ENCODE measurements around the gene ECSIT.
"Not testable (repeated sequence)": the region's sequence is repeated elsewhere in the genome, so short reads cannot be mapped to it uniquely, and the experiment has no call there.

ECSIT gene

DNA sequence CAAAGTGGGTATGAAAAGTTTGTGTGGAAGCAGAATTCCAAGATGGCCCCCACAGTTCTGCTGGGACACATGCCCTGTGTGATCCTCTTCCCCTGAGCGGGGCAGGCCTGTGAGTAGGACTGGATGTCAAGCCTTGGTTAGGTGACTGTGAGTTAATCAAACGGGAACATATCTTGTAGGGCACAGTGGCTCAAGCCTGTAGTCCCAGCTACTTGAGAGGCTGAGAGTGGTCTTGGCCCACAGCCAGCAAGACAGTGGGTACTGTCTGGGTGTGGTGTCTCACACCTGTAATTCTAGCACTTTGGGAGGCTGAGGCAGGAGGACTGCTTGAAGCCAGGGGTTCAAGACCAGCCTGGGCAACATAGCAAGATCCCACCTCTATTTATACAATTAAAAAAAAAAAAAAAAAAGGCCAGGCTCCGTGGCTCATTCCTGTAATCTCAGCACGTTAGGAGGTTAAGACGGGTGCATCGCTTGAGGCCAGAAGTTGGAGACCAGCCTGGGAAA lies 29.7 kb downstream of the ECSIT start:
- DNase-seq = no peak

DNA sequence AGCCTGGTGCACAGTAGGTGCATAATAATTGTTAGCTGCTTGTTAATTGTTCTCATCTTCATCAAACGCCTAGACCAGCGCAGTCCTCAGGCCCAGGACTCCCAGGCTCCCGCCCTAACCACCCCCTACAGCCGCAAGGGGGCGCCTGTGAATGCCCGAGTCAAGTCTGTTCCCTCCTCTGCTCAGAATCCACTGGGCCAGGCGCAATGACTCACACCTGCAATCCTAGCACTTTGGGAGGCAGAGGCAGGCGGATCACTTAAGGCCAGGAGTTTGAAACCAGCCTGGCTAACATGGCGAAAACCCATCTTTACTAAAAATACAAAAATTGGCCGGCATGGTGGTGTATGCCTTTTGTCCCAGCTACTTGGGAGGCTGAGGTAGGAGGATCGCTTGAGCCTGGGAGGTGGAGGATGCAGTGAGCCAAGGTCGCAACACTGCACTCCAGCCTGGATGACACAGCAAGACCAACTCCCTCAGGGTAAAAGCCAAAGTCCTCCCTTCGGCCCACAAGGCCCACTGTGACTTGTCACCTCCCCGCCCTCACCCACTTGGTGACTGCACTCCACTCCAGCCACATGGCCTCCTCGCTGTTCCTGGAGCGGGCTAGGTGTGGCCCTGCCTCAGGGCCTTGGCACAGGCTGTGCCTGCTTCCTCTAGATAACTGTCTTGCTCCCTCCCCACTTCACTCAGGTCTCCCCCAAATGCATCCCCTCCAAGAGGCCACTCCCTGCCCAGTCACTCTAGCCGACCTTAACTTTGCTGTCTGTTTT lies 32.4 kb downstream of the ECSIT start:
- DNase-seq = peak; percentile 80

- no peak for DNase-seq
Observed at GRCh38 chr19:11495885-11496284, 33.0 kb downstream of the ECSIT start.

DNA sequence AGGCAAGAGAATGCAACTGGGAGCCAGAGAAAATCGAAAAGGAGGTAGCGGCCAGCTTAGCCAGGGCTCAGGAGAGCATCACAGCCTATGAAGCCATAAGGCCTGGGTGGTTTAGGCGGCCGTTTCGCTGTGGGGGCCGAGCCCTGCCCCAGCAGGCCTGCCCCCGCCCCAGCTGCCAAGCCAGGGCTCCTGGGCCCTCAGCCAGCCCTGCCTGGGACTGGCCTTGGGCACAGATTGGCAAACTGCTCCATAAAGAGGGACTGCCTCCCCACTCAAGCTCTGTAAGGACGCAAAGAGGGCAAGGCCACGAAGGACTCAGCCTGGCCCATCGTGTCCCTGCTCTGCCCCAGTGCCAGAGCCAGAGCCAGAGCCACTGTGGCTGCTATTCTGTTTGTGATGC lies 33.5 kb downstream of the ECSIT start:
- DNase-seq = no peak

- DNase-seq = no peak
Observed at GRCh38 chr19:11494634-11495285, 34.2 kb downstream of the ECSIT start.

DNA sequence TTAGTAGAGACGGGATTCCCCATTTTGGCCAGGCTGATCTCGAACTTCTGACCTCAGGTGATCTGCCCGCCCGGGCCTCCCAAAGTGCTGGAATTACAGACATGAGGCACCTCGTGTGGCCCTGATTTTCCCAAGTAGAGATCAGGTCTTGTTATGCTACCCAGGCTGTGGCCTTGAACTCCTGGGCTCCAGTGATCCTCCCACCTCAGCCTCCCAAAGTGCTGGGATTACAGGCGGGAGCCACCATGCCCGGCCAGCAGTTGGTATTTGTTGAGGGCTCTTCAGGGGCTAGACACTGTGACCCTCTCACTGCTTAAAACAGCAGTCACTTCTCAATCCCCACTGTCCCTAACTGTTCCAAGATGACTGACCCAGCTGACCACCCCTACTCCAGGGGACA lies 39.6 kb downstream of the ECSIT start:
- DNase-seq = no peak

GRCh38 chr19:11486661-11487503 lies 42.1 kb downstream of the ECSIT start:
- no peak for DNase-seq

GRCh38 chr19:11485245-11485837 lies 43.6 kb downstream of the ECSIT start:
- DNase-seq = no peak

DNA sequence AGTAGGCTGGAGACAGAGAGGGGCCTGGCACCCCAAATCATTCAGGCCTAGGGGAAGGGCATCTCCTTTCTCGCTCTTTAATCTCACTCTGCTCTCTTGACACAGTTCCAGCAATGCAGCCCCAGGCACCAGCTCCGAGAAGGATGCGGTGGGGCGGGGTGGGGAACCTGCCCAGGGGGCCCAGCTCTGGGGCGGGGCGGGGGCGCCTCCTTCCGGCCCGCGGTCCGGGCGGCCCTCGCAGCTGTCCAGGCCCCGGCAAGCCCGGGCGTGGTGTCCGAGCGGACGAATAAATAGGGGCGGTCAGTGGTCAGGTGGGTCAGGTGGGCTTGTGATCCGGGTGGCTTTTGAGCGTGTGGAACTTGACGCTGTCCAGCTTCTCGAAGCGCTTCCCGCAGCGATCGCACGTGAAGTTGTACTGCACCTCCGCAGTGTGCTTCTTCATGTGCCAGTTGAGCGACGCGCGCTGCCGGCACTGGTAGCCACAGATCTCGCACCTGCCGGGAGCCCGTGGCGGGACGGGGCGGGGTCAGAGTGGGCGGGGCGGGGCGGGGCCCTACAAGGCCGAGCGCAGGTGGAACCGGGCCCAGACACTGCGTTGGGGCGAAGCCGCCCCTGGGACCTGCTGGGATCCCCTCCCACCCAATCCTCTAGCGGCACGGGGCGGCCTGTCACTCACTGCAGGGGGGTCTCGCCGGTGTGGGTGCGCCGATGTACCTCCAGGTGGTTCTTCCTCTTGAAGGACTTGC lies 45.4 kb downstream of the ECSIT start:
- no peak for DNase-seq

- DNase-seq = peak; percentile 93
Observed at GRCh38 chr19:11482384-11483050, 46.4 kb downstream of the ECSIT start.

DNA sequence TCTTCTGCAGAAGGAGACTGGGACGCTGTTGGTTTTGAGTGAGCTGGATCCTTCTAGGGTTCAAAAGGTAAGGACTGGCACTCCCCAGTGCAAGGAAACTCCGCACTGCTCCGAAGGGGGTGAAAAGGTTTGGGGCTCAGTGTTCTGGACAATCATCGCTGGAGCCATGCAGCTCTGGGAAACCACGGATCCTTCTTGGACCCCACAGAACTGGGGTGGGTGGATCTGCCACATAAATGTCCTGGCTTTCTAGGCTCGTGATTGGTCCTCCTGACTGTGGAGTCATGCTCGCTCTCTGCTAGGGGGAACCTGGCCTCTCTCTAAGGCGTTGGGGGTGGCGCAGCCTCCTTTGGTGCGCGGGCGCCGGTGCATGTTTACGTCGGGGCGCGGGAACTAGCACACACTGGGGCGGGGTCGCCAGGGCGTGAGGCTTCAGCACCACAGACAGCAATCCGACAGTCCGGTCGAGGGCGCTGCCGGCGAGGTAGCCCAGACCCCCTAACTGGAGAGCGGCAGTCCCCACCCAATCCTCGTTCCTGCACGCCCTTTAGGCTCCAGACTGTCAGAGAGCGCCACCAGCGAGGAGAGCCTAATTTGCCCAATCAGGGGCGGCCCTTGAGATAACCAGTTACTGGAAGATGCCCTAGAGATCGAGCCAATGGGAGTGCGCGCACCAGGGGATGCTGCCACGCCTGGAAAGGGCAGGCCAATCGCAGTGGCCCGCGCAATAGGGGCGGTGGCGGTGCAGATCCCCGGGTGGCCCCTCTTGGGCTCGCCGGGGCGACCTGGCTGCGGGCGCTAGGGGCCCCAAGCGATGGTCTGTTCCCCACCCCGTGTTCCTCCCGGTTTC lies 47.2 kb downstream of the ECSIT start:
- peak; percentile 88 for DNase-seq

- peak; percentile 16 for DNase-seq
Observed at GRCh38 chr19:11480715-11481533, 48.0 kb downstream of the ECSIT start, which contains the start of gene ELAVL3. Gene ELAVL3 (minus strand): TSS chr19:11481046. CDS start chr19:11480608, 438 bp downstream.

GRCh38 chr19:11479898-11480714 lies 48.8 kb downstream of the ECSIT start:
- no peak for DNase-seq

DNA sequence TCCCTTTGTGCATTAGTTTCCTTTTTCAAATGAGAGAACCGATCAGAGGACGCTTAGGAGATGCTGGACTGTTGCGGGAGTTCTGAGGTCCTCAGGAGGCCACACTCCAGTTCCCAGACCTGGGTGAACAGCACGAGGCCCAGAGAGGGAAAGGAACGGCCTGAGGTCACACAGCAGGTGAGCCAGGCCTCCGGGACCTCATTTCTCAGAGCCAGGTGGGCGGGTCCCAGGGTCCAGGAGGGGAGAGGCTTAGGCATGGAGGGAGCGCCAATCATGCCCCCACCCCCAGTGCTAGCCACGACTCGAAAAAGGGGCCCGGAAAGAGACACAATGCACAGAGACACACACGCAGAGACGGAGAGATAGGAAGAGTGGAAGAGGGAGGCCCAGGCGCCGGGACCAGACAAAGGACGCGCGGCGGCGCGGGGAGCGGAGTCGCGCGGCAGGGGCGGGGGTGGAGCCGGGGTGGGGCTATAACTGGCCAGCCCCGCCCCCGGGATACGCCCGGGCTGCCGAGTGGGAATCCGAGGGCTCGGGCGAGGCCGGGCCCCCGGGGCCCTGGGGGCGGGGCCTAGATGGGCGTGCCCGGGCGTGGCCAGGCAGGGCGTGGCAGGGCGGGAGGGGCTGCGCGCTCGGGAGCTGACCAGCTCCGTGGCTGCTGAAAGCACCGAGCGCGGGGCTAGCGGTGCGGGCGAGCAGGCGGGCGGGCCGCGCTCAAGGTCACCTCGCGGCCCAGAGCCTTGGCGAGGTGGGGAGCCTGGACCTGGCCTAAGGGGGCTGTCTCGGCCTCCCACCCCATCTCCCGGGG lies 49.6 kb downstream of the ECSIT start:
- DNase-seq = peak; percentile 61

GRCh38 chr19:11478167-11479089 lies 50.5 kb downstream of the ECSIT start:
- DNase-seq = no peak

- DNase-seq = no peak
Observed at GRCh38 chr19:11475861-11476260, 53.1 kb downstream of the ECSIT start.

DNA sequence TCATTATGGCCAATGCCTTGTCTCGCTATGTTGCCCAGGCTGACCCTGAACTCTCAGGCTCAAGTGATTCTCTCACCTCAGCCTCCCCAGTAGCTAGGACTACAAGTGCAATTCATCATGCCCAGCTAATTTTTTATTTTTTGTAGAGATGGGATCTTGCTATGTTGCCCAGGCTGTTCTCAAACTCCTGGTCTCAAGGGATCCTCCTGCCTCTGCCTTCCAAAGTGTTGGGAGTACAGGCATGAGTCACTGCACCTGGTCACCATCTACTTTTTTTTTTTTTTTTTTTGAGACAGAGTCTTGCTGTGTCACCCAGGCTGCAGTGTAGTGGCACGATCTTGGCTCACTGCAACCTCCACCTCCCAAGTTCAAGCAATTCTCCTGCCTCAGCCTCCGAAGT lies 53.6 kb downstream of the ECSIT start:
- DNase-seq = not testable (repeated sequence)

All from stimulated activated CD4-positive, alpha-beta T cell treated with anti-CD3 and anti-CD28 coated beads, Interleukin-15, amount 100 ng/mL, for 24 hours (primary cell).